Mesodermal cell (in vitro differentiated cells): ENCODE measurements around the gene GTF3A.

Source experiments
- H3K27ac ChIP-seq: 2 replicates; pipeline ENCODE4 v1.7.0; 2013; ENCODE audit warnings: mild to moderate bottlenecking, low read depth, low read length, moderate library complexity; ENCODE audit not compliant: severe bottlenecking
- H3K36me3 ChIP-seq: 2 replicates; pipeline ENCODE4 v1.7.1; 2013; ENCODE audit warnings: mild to moderate bottlenecking, low read length, moderate library complexity; ENCODE audit not compliant: control insufficient read depth, insufficient read depth
- H3K4me1 ChIP-seq: one replicate; pipeline ENCODE4 v1.7.1; 2013; ENCODE audit warnings: mild to moderate bottlenecking, low read length; ENCODE audit not compliant: insufficient read depth, control insufficient read depth, poor library complexity, severe bottlenecking
- H3K4me3 ChIP-seq: 2 replicates; pipeline ENCODE4 v1.7.0; 2013; ENCODE audit warnings: low read length, control low read depth, mild to moderate bottlenecking; ENCODE audit not compliant: insufficient read depth, poor library complexity, severe bottlenecking; ENCODE audit errors: extremely low read depth
- H3K9me3 ChIP-seq: 2 replicates; pipeline ENCODE4 v1.7.1; 2013; ENCODE audit warnings: mild to moderate bottlenecking, low read length, moderate library complexity; ENCODE audit not compliant: control insufficient read depth
- WGBS, 2 experiments: methylation state at CpG; one replicate each; pipeline ENCODE4 v1.1.5; 2013; ENCODE audit warnings: missing lambda C conversion rate in 2 of 2; ENCODE audit not compliant: insufficient coverage in 2 of 2; 5-methylcytosine and 5-hydroxymethylcytosine counted together

GTF3A gene

GRCh38 chr13:27425918-27426630 is 1.7 kb downstream of the GTF3A start:
- peak overlapping the region; percentile 68 for H3K4me3 ChIP-seq
- WGBS, 2 experiments, result 32 to 39% methylated on average over 14 to 15 of the region's 17 CpGs

GRCh38 chr13:27427641-27428040 is 3.2 kb downstream of the GTF3A start:
- no CpG with 5 or more reads among the region's 2 CpGs for WGBS, 2 experiments
- Histone ChIP-seq H3K4me1 (peaks cover 21% of the 10 kb centered on the region), H3K9me3 (no peaks in the 10 kb centered on the region), H3K27ac (no peak overlapping the region), H3K4me3 (no peak overlapping the region), H3K36me3 (peaks cover 53% of the 10 kb centered on the region)

More at GRCh38 chr13:27425918-27426630, 1.7 kb downstream of the GTF3A start:
- no peaks in the 10 kb centered on the region for H3K9me3 ChIP-seq
- peaks cover 21% of the 10 kb centered on the region for H3K4me1 ChIP-seq
- peak overlapping the region; percentile 0 for H3K27ac ChIP-seq
- H3K36me3 ChIP-seq, result peaks cover 37% of the 10 kb centered on the region

DNA sequence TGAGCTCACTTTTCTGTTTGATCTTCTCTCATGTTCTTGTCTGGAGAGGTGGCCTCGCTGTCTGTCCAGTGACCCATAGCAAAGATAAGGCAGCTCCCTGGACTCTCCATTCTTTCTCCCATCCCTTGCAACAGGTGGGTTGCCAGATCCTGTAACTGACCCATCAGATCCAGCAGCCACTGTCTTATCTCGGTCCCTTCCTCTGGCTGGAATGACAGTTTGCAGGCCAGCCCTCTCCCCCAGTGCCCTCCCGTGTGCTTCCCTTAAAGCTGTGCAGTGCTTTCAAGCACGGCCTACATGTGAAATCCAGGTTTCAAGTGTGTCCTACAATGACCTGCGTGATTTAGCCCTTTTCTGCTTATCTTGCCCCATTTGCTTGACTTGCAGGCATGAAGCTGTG is 3.7 kb downstream of the GTF3A start:
- Histone ChIP-seq H3K36me3 (peaks cover 58% of the 10 kb centered on the region), H3K9me3 (no peaks in the 10 kb centered on the region), H3K4me1 (peaks cover 21% of the 10 kb centered on the region), H3K27ac (no peak overlapping the region), H3K4me3 (no peak overlapping the region)
- WGBS, 2 experiments, result 84 to 94% methylated on average over 5 of the region's 5 CpGs

- 96 to 100% methylated on average over 2 to 3 of the region's 3 CpGs for WGBS, 2 experiments
- no peaks in the 10 kb centered on the region for H3K9me3 ChIP-seq
- H3K4me1 ChIP-seq, result peaks cover 5% of the 10 kb centered on the region
- no peak overlapping the region for H3K4me3 ChIP-seq
- no peak overlapping the region for H3K27ac ChIP-seq
- peaks cover 93% of the 10 kb centered on the region for H3K36me3 ChIP-seq
These were observed 7.8 kb downstream of the GTF3A start for GRCh38 chr13:27432180-27432579.

DNA sequence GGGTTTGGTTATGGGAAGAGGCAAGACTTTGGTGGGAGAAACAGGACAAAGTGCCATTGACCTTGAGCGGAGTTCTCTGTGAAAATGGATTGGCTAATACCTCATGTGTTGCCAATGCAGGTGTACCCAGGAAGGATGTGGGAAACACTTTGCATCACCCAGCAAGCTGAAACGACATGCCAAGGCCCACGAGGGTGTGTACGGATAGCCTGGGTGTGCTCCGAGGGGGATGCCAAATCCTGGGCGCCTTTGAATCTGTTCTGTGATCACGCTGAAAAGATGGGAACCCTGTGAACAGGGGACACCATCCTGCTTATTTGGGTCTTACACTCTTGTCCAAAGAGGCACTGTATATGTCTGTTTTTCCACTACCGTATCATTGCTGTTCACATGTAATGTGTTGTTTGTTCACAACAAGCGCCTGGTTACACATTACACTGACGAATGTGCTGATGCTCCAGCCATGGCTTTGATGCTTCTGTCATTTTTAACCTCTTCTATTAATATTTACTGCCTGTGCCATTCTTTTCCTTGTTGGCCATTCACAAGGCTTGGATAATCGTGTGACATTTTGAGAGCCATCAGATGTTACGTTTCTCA is 8.3 kb downstream of the GTF3A start:
- Histone ChIP-seq H3K36me3 (peaks cover 91% of the 10 kb centered on the region), H3K27ac (no peak overlapping the region)
- 94 to 97% methylated on average over 9 to 10 of the region's 12 CpGs for WGBS, 2 experiments

GRCh38 chr13:27437126-27437525 is 12.7 kb downstream of the GTF3A start:
- Histone ChIP-seq H3K4me3 (no peak overlapping the region), H3K9me3 (no peaks in the 10 kb centered on the region), H3K36me3 (peaks cover 55% of the 10 kb centered on the region), H3K4me1 (no peaks in the 10 kb centered on the region), H3K27ac (no peak overlapping the region)
- WGBS, 2 experiments, result 73 to 100% methylated on average over 1 of the region's 2 CpGs

More for the DNA sequence above, 8.3 kb downstream of the GTF3A start:
- no peaks in the 10 kb centered on the region for H3K4me1 ChIP-seq
- no peaks in the 10 kb centered on the region for H3K9me3 ChIP-seq
- H3K4me3 ChIP-seq, result no peak overlapping the region

- 100% methylated on average over 1 of the region's 1 CpG for WGBS, 2 experiments
- no peak overlapping the region for H3K27ac ChIP-seq
- no peak overlapping the region for H3K4me3 ChIP-seq
- H3K4me1 ChIP-seq, result no peaks in the 10 kb centered on the region
- no peaks in the 10 kb centered on the region for H3K9me3 ChIP-seq
- peaks cover 36% of the 10 kb centered on the region for H3K36me3 ChIP-seq
These were observed 16.0 kb downstream of the GTF3A start for GRCh38 chr13:27440408-27440807.

GRCh38 chr13:27442071-27442647 is 17.7 kb downstream of the GTF3A start:
- WGBS, 2 experiments, result 84 to 86% methylated on average over 14 to 15 of the region's 15 CpGs
- Histone ChIP-seq H3K27ac (no peak overlapping the region), H3K36me3 (peaks cover 25% of the 10 kb centered on the region), H3K9me3 (no peaks in the 10 kb centered on the region), H3K4me1 (no peaks in the 10 kb centered on the region), H3K4me3 (no peak overlapping the region)

DNA sequence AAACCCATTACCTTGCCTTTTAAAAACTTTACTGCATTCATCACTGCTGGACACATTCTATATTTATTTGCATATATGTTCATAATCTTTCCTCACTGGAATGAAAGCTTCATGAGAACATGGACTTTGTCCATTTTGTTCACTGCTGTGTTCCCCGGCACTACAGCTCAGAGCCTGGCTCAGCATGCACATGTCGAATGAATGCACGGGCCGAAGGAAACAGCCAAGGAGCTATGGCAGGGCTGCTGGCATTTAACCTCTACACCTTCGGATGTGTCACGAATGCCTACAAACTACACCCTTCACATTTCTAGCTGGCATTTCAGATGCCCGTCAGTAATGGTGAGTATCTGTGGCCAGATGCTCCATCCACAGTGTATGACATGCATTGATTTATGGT is 18.4 kb downstream of the GTF3A start:
- no peak overlapping the region for H3K27ac ChIP-seq
- peaks cover 21% of the 10 kb centered on the region for H3K36me3 ChIP-seq
- H3K9me3 ChIP-seq, result no peaks in the 10 kb centered on the region
- no peak overlapping the region for H3K4me3 ChIP-seq
- H3K4me1 ChIP-seq, result no peaks in the 10 kb centered on the region
- 90 to 95% methylated on average over 4 to 6 of the region's 7 CpGs for WGBS, 2 experiments

DNA sequence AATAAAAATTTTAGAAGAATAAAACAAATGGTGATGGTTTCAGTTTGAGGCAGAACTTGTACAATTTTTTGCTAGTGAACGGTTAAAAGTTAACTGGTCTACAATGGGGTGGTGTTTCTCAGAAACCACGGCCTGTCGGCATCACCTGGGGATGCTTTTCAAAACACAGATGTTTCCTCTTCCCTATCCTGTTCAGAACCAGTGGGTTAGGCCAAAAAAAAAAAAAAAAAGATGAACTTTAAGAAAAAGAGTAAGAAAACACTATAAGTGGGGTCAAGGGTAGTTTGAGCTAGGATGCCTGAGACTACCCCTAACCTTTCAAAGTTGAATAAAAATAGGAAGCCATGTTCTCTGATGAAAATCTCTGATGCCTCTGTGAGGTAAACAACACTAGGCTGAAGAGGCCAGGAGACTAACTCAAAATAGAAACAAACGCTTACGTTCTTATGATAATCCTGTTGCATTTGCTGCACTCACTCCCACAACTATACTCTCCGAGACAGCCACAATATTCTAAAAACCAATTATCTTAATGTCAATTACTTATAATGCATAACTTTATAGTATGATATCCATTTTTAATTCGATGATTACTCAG is 22.7 kb downstream of the GTF3A start:
- Histone ChIP-seq H3K4me1 (no peaks in the 10 kb centered on the region), H3K4me3 (no peak overlapping the region), H3K27ac (no peak overlapping the region), H3K9me3 (no peaks in the 10 kb centered on the region), H3K36me3 (peaks cover 14% of the 10 kb centered on the region)
- 92 to 100% methylated on average over 2 to 3 of the region's 7 CpGs for WGBS, 2 experiments
